B cell (primary cell): Measurements from ENCODE around the gene PLRG1.

ENCODE experiments used
- EZH2 ChIP-seq: IDR thresholded peaks from 2 replicates; pipeline ENCODE4 v1.6.1; 2012; ENCODE audit warnings: borderline replicate concordance, low read depth, mild to moderate bottlenecking, moderate library complexity, low read length; ENCODE audit not compliant: insufficient read depth, poor library complexity, severe bottlenecking
- TF ChIP-seq, protein P1 (sequence below): fragments of 200-600 bp; IDR thresholded peaks from one replicate; pipeline ENCODE4 v1.8.0; 2022; ENCODE audit warnings: antibody characterized with exemption, mild to moderate bottlenecking

DNA sequence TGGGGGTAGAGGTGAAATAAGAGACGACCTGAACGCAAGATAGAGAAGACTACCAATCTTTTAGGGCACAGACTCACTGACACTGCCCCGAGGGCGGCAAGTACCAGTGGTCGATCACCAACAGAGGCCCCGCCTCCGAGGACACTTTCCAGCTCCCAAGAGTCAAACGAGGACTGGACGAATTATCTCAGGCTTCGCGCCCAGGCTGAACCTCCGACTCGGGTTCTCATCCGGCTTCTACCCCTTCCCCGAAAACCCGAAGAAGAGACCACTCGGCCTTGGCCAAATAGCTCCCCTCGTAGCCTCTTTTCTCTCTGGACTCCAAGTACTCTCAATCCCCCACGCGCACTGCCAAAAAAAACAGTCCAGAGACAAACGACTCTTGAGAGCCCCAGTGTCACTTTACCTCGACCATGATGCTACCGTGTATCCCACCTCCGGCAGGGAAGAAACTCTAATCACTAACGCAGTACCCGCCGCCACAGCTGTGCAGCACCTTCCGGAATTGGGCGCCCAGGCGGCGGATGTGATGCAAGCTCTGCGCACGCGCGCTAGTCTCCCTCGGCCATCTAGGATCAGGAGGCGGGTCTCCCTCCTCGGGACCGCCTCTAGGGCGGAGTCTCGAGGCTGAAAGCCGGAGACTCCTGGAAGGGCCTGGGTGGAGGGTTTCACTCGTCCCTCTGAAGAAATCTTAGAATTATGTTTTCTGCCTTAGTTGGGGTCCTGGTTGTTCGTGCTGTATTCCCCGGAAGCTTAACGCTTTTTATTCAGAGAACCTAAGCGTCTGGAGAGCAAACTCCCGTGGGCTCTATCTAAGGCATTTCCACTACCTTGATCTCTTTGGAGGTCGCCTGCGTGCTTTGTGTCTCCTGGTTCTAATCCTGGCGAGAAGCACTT is at the start of gene PLRG1:
- TF ChIP-seq, protein P1, sequence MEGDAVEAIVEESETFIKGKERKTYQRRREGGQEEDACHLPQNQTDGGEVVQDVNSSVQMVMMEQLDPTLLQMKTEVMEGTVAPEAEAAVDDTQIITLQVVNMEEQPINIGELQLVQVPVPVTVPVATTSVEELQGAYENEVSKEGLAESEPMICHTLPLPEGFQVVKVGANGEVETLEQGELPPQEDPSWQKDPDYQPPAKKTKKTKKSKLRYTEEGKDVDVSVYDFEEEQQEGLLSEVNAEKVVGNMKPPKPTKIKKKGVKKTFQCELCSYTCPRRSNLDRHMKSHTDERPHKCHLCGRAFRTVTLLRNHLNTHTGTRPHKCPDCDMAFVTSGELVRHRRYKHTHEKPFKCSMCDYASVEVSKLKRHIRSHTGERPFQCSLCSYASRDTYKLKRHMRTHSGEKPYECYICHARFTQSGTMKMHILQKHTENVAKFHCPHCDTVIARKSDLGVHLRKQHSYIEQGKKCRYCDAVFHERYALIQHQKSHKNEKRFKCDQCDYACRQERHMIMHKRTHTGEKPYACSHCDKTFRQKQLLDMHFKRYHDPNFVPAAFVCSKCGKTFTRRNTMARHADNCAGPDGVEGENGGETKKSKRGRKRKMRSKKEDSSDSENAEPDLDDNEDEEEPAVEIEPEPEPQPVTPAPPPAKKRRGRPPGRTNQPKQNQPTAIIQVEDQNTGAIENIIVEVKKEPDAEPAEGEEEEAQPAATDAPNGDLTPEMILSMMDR: no peak
- no peak for TF ChIP-seq EZH2
